Esophagus muscularis mucosa (tissue), 4 donors: Measurements from ENCODE around the gene TGFB1I1. TPM values are rescaled to one million over a fixed set of nuclear protein-coding genes. Genes with fewer than 3 reads are reported as not detected.

Experiments
- DNase-seq: peaks from one replicate; pipeline ENCODE4 v3.0.0-alpha.2; 2017; ENCODE audit errors: extremely low spot score
- H3K27ac ChIP-seq, 4 donors: fragments of 200-600 bp; sonication (generic); replicated peaks in 1 of 4; 1 replicate in 3 of 4; 2 replicates in 1 of 4; pipeline ENCODE4 v1.5.1; 2016 to 2019; ENCODE audit warnings: mild to moderate bottlenecking in 1 of 4
- H3K27me3 ChIP-seq, 4 donors: fragments of 200-600 bp; sonication (generic); one replicate each; pipeline versions ENCODE4 v1.5.1 to v1.6.0; 2016 to 2019
- H3K36me3 ChIP-seq, 4 donors: fragments of 200-600 bp; sonication (generic); one replicate each; pipeline ENCODE4 v1.5.1; 2016 to 2019
- H3K4me1 ChIP-seq, 4 donors: fragments of 200-600 bp; sonication (generic); one replicate each; pipeline ENCODE4 v1.5.1; 2016 to 2019
- H3K4me3 ChIP-seq, 4 donors: fragments of 200-600 bp; sonication (generic); 1 replicate in 2 of 4; 2 replicates in 2 of 4; pipeline ENCODE4 v1.5.1; 2016 to 2019; ENCODE audit warnings: mild to moderate bottlenecking in 4 of 4, moderate library complexity in 1 of 4
- H3K9me3 ChIP-seq, 4 donors: fragments of 200-600 bp; sonication (generic); 1 replicate in 3 of 4; 2 replicates in 1 of 4; pipeline ENCODE4 v1.5.1; 2016 to 2019
- CTCF ChIP-seq, 3 experiments: fragments of 200-600 bp in 2 of 3; fragments of 450-650 bp in 1 of 3; sonication (generic) in 2 of 3; IDR thresholded peaks; one replicate each; pipeline ENCODE4 v1.5.1; 2017 to 2019; ENCODE audit warnings: antibody characterized with exemption in 3 of 3, mild to moderate bottlenecking in 2 of 3, moderate library complexity in 1 of 3
- EP300 ChIP-seq: sonication (generic); formaldehyde crosslinking; IDR thresholded peaks from one replicate; pipeline ENCODE4 v1.6.1; 2017; ENCODE audit warnings: antibody characterized with exemption
- POLR2A ChIP-seq: fragments of 450-650 bp; IDR thresholded peaks from one replicate; pipeline ENCODE4 v1.6.1; 2017; ENCODE audit warnings: antibody characterized with exemption, moderate library complexity, mild to moderate bottlenecking, low read depth
- POLR2AphosphoS5 ChIP-seq, 2 donors: sonication (generic); formaldehyde crosslinking; IDR thresholded peaks; one replicate each; pipeline ENCODE4 v1.6.1; 2017; ENCODE audit warnings: antibody characterized with exemption in 2 of 2
- WGBS: methylation state at CpG from one replicate; pipeline ENCODE4 v1.1.5; 2018; 5-methylcytosine and 5-hydroxymethylcytosine counted together
- intact Hi-C: fragments of 100-400 bp; cut with DNase I; formaldehyde crosslinking; loops from one replicate; pipeline ENCODE4 v1.15.1; 2023
- total RNA-seq, 4 donors: library from RNA; depleted of rRNA; stranded (reverse); fragments of >200 nt; gene quantifications; one replicate each; pipeline versions ENCODE4 v1.1.0 to v1.2.1, GENCODE V29; 2016

Gene TGFB1I1
- total RNA-seq, 4 donors from 2014 or later: 255 to 471 (median 274) TPM

DNA sequence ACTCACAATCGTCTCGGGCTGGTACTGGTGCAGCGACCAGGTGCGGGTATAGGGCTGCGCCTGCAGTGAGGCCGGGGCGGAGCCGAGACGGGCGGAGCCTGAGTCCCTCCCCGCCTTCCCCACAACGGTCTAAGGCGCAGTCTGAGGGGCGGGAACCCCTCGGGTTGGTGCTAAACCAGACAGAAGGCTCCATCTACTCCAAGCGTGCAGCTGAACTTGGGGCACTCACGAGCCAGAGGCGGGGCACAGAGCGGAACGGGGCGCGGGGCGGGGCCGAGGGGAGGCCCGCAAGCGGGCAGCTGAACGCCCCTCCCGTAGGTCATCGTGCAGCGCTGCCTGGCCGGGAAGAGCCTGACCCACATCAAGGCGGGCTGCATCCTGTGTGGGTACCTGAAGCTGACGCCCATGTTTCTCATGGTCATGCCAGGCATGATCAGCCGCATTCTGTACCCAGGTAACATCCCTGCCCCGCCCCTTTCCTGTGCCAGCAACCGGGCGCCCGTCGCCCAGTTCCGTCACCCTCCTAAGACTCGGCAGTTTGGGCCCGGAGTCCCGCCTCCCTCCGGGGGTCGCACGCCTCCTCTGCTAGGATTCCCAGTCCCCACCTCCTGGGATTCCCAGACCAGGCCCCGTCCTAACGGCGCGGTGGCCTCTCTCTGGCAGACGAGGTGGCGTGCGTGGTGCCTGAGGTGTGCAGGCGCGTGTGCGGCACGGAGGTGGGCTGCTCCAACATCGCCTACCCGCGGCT lies 15.9 kb downstream of the TGFB1I1 start:
- Histone ChIP-seq H3K27me3 (peaks cover 0 to 43% (median 9%) of the 10 kb centered on the region in 4 donors), H3K4me3 (peak overlapping the region; percentile 50 to 69 (median 55)), H3K4me1 (peaks cover 17 to 25% (median 23%) of the 10 kb centered on the region in 4 donors), H3K36me3 (peaks cover 11 to 35% (median 30%) of the 10 kb centered on the region in 4 donors), H3K9me3 (no peaks in the 10 kb centered on the region), H3K27ac (no peak overlapping the region)
- no peak for DNase-seq
- TF ChIP-seq POLR2AphosphoS5 (IDR thresholded peaks at IDR 0.05) (peak; percentile 26 to 36), CTCF (IDR thresholded peaks at IDR 0.05) (no peak)
- 0% methylated on average over 11 of the region's 60 CpGs for WGBS
- intact Hi-C loops: no loop called here

- Histone ChIP-seq H3K27me3 (peaks cover 0 to 43% (median 9%) of the 10 kb centered on the region in 4 donors), H3K4me3 (peak overlapping the region; percentile 50 to 69 (median 55)), H3K27ac (no peak overlapping the region), H3K36me3 (peaks cover 19 to 43% (median 37%) of the 10 kb centered on the region in 4 donors), H3K4me1 (peaks cover 17 to 25% (median 23%) of the 10 kb centered on the region in 4 donors), H3K9me3 (no peaks in the 10 kb centered on the region)
- TF ChIP-seq POLR2AphosphoS5 (IDR thresholded peaks at IDR 0.05) (no peak), CTCF (IDR thresholded peaks at IDR 0.05) (no peak), EP300 (no peak), POLR2A (no peak)
- DNase-seq: no peak
- intact Hi-C loops: no loop called here
- 43% methylated on average over 15 of the region's 77 CpGs for WGBS
Measured at GRCh38 chr16:31488468-31489297, 16.7 kb downstream of the TGFB1I1 start.

DNA sequence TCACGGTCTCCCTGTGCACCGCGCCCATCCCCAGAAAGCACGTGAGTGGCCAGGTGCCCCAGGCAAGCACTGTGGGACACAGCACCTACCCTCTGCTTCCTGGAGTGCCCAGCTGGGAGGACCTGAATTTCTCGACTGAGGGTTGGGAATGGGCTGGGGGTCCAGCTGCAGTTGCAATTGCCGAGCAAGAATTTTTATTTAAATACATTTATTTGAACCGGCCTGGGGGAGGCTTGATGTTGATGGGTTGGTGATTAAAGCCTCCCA lies 17.3 kb downstream of the TGFB1I1 start:
- Histone ChIP-seq H3K4me3 (no peak overlapping the region), H3K9me3 (no peaks in the 10 kb centered on the region), H3K4me1 (peaks cover 17 to 25% (median 23%) of the 10 kb centered on the region in 4 donors), H3K36me3 (peaks cover 24 to 48% (median 43%) of the 10 kb centered on the region in 4 donors), H3K27me3 (peaks cover 0 to 43% (median 9%) of the 10 kb centered on the region in 4 donors), H3K27ac (no peak overlapping the region)
- DNase-seq: no peak
- intact Hi-C loops: no loop called here
- WGBS: 94% methylated on average over 2 of the region's 7 CpGs
- TF ChIP-seq POLR2A (no peak), POLR2AphosphoS5 (IDR thresholded peaks at IDR 0.05) (no peak), CTCF (IDR thresholded peaks at IDR 0.05) (no peak), EP300 (no peak)

DNA sequence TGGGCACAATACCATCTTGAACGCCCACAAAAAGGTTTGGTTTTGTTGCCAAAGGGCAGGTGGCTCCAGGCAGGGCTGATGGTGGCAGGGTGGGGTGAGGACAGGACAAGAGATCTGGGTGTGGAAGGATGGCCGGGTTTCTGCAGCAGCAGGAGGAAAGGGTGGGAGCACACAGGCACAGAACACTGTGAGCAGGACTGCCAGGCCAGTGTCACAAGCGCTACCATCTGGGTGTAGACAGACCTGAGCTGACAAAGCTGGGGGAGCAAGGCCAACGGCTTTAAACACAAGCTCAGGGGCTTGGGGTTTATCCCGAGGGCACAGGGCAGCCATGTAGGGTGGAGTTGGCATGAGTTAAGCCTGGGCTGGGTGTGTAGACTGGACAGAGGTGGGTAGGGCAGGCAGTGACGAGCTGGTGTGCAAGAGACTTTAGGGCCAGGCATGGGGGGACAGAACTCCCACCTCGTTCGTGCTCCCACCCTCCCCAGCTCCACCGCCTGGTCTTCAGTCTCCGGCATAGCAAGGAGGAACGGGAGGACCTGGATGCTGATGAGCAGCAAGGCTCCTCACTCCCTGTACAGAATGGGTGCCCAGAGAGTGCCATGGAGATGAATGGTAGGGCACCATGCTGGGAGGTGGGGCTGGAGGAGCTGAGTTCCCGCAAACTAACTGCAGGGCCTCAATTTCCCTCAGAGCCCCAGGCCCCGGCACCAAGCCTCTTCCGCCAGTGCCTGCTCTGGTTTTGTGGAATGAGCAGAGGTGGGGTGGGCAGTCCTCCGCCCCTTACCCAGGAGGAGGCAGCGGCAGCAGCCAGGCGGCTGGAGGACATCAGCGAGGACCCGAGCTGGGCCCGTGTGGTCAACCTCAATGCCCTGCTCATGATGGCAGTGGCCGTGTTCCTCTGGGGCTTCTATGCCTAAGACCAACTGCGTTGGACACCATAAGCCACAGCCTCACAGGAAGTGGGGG lies 17.9 kb downstream of the TGFB1I1 start:
- intact Hi-C loops: no loop called here
- DNase-seq: no peak
- Histone ChIP-seq H3K9me3 (no peaks in the 10 kb centered on the region), H3K27ac (no peak overlapping the region), H3K4me1 (peaks cover 17 to 25% (median 23%) of the 10 kb centered on the region in 4 donors), H3K27me3 (peaks cover 0 to 41% (median 9%) of the 10 kb centered on the region in 4 donors), H3K36me3 (peaks cover 25 to 55% (median 50%) of the 10 kb centered on the region in 4 donors), H3K4me3 (no peak overlapping the region)
- TF ChIP-seq EP300: no peak
- no peak for TF ChIP-seq POLR2AphosphoS5 (IDR thresholded peaks at IDR 0.05)
- no peak for TF ChIP-seq POLR2A
- no peak for TF ChIP-seq CTCF (IDR thresholded peaks at IDR 0.05)
- 91% methylated on average over 12 of the region's 22 CpGs for WGBS
